HG03039 (cell line): ENCODE results near the gene ISOC2.
A peak's percentile ranks its signal among the peaks of the same experiment; 100 is the strongest.

ENCODE experiments used
- ATAC-seq: cut with Tn5 transposase; IDR thresholded peaks from one replicate; pipeline ENCODE4 v1.9.1; 2021; ENCODE audit warnings: mild to moderate bottlenecking, moderate library complexity; ENCODE audit not compliant: unreplicated experiment

Gene ISOC2

DNA sequence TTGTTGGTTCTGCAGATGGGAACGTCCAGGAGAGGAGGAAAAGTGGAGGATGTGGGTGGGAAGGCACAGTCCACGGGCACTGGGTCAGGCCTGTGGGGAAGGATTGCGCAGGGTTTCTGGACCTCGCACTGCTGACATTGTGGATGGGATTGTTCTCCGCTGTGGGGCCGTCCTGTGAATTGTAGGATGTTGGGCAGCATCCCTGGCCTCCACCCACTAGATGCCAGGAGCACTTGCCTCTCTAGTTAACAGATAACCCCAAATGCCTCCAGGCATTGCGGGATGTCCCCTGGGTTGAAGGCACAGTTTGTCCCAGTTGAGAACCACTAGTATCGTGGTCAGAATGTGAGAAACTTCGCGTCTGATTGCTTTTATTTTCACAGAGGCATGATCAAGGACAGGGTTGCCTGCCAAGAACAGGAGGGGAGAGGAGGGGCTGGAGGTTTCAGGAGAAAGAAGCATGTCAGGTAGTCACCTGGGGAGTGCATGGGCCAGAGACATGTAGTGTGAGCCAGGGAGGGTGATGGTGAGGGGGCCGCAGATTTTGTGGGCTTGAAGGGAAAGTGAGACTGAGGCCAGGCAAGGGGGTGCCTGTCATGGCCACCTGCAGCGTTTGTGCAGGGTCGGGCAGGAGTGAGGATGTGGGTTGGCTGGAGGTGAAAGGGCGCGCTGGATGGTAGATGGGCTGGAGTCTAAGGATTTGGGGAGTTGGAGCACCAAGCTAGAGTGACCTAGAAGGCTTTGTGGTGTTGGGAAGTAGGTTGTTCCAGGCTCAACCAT is 18.2 kb upstream of the ISOC2 start:
- ATAC-seq = no peak

DNA sequence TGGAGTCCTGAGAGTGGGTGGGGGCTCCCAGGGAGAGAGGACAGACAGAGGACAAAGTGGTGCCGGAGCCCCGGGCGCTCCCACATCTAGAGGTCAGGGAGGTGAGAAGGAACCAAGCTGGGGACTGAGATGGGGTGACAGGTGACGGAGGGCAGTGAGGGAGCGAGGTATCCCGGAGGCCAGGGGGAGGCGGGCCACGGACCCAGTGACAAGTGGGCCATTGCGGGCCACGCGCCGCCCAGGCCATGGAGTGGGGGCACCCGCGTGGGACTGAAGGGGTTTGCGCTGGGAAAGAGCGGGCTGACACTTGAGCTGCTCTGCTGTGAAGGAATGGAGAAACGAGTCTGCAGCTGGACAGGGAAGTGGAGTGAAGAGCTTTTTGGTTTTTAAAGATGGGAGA is 17.6 kb upstream of the ISOC2 start:
- ATAC-seq = no peak

GRCh38 chr19:55478364-55478763 is 16.9 kb upstream of the ISOC2 start:
- ATAC-seq = no peak

GRCh38 chr19:55477905-55478304 is 16.5 kb upstream of the ISOC2 start:
- no peak for ATAC-seq

GRCh38 chr19:55476100-55476775 is 14.8 kb upstream of the ISOC2 start, which contains the start of gene ZNF628:
TSS of gene ZNF628 (plus strand) at chr19:55476617. CDS start at chr19:55479911, 3,294 bp downstream.
- ATAC-seq = peak; percentile 85

GRCh38 chr19:55474269-55475265 is 13.1 kb upstream of the ISOC2 start:
- no peak for ATAC-seq

- ATAC-seq = no peak
Measured at GRCh38 chr19:55473225-55474012, 12.0 kb upstream of the ISOC2 start.

GRCh38 chr19:55472463-55472862 is 11.0 kb upstream of the ISOC2 start:
- no peak for ATAC-seq

DNA sequence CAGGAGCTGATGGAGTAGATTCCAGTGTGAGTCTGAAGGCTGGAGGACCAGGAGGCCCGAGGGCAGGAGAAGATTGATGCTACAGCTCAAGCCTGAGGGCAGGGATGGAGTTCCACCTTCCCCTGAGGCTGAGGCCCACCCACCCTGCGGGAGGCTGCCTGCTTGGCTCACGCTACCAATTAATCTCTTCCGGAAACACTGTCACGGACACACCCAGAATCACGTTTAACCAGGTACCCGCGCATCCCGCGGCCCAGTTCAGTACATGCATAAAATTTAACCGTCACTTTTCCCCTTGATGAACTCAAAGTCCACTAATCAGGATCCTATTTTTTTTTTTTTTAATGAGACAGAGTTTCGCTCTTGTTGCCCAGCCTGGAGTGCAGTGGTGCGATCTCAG is 9.8 kb upstream of the ISOC2 start:
- ATAC-seq = no peak

DNA sequence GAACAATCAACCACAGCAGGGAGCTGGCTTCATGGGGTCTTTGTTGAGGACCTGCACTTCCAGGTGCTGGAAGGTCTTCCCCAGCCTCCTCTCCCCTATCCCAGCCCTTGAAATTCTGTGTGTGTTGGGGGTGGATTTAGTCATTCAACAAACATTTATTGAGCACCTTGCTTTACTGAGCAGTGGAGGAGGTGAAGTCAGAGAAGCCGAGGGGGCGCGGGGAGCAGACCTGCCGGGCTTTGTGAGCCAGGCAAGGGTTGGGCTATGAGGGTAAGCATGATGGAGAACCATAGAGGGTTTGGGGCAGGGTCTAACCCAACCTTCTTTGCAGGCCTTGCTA is 6.6 kb upstream of the ISOC2 start:
- ATAC-seq = no peak

DNA sequence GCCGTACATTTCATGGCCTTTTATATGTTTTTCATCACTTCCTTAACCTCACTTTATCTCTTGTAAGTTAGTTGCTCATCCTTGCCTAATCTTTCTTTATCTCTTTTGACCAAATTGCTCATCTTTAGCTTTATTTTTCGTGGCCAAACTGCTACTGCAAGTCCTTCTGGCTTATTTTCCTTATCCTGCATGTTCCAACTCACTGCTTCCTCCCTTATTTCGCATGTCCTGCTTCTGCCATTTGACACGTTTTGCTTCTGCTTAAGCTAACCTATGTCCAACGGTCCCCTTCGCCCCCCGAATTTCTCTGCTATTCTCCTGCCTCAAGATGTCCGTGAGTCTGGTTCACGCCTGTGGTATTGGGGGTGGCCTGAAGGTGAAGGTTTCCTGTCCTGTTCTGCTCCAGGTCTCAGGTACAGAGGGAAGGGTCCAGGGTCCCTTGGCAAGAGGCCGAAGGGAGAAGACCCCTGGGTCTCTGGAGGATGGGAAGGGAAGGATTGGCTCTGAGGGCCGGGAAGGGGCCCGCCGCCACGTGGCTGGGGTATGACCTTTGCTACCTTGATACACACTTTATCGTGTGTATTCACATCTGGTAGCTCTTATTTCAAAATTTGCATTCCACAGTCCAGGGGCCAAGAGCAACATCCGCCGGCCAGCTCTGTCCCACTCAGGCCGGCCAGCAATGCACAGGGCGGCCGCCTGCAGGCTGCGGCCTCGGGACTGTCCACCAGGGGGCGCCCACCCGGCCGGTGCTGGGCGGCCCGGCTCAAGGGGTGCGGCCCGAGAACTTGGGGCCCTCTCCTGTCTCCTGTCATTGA is 6.0 kb upstream of the ISOC2 start:
- ATAC-seq = no peak

DNA sequence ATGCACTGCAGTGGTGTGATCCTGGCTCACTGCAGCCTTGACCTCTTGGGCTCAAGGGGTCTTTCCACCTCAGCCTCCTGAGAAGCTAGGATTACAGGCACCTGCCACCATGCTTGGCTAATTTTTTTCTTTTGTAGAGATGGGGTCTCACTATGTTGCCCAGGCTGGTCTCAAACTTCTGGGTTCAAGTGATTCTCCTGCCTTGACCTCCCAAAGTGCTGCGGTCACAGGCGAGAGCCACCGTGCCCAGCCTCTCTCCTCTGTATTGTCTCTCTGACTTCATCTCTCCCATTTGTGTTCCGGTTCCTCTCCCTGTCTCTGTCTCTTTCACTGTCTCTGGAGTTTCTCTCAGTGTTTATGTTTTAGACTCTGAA is 4.8 kb upstream of the ISOC2 start:
- no peak for ATAC-seq

- ATAC-seq = no peak
Measured at GRCh38 chr19:55465460-55466240, 4.2 kb upstream of the ISOC2 start.

DNA sequence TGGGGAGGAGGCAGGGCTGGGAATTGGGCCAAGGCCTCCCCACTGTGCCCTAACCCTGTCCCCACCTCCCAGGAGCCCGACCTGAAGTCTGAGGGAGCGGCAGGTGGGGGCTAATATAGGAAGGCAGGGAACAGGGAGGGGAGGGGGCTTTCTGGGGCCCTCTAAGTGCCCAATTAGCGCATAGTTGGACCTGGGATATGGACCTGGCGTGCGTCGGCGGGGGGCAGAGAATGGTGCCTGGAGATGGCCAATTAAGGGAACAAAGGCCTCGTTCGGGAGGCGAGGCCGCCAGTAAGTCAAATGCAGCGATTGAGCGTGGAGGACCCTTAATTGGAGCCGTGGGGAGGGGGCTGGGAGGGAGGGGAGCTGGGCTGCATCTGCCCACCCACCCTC is 3.2 kb upstream of the ISOC2 start, which contains the start of gene C19orf85:
Gene C19orf85, minus strand, starts transcription at position 90 of the 393 bp plus-strand sequence. CDS start 197 bp downstream, outside the sequence.
- no peak for ATAC-seq

DNA sequence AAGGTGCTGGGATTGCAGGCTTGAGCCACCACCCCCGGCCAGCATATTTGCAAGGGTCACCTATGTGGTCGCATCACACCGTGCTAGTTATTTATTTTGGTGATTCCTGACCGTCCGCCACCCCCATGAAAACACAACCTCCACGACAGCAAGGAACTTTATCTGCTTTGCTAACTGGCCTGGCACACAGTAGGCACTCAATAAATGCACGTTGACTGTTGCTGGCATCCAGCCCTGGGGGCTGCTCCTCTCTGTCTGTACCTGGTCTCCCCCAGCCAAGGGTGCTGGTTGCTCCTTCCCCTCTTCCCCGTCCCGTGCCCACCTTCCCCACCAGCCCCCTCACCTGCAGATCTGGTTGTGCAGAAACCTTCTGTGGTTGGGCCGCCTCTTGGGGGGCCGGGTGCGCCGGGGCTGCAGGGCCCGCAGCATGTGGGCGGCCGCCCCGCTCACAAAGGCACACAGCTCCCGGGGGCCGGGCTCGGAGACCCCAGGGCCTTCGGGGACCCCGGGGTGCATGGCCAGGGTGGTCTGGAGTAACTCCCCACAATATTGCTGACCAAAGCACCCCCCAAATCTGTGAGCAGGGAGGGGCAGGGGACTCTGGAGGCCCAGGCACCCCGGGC is 2.7 kb upstream of the ISOC2 start:
- no peak for ATAC-seq

- no peak for ATAC-seq
Measured at GRCh38 chr19:55463583-55464031, 2.2 kb upstream of the ISOC2 start.

GRCh38 chr19:55462722-55463121 is 1.3 kb upstream of the ISOC2 start:
- ATAC-seq = no peak

DNA sequence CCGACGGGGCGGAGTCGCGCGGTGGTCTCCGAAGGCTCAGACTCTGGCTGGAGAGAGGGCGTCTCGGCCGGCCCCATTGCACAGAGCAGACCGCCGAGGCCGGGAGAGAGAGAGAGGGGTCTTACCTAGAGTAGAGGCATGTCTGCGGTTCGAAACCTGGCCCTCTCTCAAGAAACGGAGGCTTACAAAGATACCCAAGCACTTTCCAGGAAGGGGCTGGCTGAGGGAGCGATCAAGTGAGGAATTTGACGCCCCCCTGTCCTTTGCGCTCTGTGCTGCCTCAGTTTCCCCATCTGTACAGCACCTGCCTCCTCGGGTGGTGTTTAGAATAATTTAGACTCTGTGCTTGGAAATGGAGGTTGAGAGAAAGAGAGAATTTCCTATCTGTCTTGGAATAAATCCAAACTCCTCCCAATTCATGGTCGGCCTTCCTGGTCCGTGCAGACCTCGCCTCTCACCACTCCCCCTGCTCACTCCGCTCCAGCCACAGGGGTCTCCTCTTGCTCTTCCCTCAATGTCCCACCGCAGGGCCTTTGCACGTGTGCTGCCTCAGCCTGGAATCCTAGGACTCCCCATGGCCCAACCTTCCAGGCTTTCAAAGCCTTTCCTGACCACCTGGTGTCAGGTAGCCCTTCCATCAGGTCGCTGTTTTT is 658 bp upstream of the ISOC2 start:
- ATAC-seq = no peak
